Inferior parietal cortex (tissue), 1 donor: Measurements from ENCODE around the gene UGT1A3.

Experiments used
- DNase-seq: peaks from one replicate; pipeline ENCODE4 v3.0.0-alpha.2; 2016; ENCODE audit errors: extremely low spot score

The UGT1A3 gene

DNA sequence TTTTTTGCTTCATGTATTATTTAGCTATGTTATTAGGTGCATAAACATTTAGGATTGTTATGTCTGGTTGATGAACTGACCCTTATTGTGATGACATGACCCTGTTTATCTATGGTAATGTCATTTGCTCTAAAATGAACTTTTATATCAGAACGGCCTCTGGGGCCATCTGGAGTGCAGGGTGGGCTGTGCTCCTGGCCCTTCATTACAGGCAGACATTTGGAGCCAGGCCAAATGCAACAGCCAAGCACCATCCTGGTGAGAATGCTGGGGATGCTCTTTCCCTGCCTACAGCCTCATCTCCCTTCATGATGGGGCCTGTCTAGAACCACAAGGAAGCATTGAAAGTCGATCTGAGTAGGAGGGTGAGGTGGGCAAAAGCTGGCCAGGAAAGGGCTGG is 87.5 kb downstream of the UGT1A3 start:
- no peak for DNase-seq

DNA sequence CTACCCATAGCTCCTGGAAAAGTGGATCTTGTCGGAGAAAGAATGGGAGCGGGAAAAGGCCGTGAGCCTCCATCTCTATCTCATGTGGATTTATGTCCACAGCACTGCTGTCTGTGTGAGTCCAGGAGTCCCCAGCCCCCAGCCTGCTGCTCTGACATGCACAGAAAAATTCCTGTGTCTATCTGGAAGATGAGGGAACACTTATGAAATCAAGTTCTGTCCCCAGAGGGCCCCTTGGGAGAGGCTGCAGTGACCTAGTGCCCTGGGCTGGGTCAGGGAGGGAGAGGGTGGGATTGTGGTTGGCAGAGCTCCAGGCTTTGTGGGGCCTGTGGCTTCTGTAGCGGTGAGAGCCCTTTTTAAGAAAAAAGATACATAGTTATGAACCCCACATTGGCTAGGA is 87.9 kb downstream of the UGT1A3 start:
- DNase-seq: no peak

DNA sequence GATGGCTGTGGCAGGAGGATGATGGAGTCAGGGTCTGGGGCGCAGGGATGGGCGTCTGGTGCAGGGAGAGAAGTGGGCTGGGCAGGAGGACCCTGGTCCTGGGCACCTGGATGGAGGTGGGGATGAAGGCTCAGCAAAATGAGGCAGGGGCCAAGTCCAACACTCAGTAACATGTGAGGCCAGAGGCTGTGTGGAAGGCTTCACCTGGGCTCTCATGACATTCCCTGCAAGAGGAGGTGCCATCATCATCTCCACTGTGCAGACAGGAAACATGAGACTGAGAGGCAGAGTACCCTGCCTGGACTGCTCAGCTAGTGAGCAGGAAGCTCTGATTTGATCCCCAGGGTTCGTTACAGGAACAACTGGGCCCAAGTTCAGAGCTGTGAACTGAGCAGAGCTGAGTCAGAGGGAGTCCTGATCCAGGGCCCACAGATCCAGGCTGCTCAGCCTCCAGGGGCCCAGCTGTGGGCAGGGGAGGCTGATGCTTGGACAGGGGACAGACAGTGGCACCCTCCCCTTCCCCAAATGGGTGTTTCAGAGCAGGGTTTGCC is 88.6 kb downstream of the UGT1A3 start:
- no peak for DNase-seq

DNA sequence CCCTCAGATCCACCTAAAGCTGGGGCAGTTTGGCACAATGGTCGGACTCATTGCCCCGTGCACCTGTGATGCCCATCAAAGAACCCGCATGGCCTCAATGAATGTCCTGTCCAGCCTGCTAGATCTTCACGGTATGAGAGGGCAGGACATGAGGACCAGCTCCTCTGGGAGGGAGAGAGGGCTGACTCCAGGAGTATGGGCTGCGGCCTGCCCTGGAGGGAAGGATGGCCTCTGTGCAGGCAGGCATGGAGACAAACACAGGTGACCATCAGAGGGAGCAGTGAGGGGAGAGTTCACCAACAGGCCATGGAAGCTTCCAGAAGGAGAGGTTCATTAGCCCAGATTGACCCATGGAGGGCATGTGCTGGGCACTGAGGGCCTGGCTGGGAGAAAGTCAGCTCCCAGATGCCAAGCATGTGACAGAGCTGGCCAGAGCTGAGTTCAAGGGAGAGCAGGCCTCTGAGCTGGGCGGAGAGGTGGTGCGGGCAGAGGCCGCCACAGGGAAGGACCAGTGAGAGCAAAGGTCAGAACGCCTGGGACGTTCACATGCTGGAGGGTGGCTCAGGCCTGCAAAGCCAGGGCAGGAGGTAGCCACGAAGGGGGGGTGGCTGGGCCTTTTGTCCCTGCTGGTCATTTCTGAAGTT is 89.3 kb downstream of the UGT1A3 start:
- no peak for DNase-seq

DNA sequence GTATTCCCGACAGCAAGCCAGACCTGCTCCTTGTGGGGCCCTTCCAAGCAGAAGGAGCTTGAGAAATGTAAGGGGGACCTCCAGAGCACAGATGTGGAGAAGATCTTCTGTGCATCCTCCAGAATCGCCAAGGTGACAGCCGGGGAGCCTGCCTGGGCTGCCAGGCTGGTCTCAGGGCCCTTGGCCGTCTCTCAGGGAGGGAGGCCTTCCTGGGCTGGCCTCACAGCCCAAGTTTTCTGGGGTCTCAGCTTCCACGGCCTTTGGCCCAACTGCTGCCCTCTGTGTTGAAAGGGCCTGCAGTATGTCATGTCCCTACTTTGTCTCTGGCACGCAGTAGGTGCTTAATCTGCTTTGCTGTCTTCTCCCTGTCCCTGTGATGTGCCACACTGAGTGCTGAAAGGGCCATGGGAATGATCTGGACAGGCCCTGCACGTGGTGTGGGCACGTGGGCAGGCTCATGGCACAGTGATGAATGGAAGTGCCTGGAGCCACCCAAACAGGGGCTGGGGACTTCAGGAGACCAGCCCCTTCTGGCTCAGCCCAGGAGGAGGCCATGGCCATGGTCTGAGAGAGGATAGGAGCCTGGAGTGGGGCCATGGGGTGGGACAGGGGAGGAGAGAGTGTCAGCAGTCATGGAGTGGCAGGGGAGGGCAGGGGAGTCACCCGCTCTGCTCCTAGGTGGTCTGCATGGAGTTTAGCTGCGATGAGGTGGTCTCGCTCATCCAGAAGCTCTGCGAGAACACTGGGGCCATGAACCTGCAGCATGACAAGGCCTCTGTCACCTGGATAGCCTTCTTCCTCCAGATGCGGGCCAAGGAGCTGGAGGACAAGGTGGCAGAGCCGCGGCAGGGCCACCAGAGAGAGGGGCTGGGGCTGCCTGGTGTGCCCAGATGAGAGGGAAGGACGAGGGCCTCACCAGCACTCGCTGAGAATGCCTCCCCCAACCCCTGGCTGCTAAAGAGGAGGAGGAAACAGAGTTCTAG is 90.1 kb downstream of the UGT1A3 start:
- no peak for DNase-seq

GRCh38 chr2:233819884-233820773 is 91.3 kb downstream of the UGT1A3 start:
- no peak for DNase-seq

DNA sequence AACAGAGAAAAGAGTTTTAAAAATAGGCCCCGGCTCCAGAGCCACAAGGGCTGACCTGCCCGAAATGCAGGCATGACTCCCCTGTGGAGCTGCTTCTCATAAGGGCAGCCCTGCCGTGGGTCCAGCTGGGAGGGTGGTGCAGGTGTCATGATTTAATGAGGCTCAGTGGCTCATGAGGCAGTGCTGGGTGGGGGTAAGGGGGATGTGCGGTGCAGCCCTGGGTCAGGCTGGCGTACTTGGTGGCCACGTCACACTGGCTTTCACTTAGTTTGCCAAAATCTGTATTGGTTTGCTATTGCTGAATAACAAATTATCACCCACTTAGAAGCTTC is 91.9 kb downstream of the UGT1A3 start:
- no peak for DNase-seq

- DNase-seq: no peak
These were observed 92.4 kb downstream of the UGT1A3 start for GRCh38 chr2:233821196-233821595.

DNA sequence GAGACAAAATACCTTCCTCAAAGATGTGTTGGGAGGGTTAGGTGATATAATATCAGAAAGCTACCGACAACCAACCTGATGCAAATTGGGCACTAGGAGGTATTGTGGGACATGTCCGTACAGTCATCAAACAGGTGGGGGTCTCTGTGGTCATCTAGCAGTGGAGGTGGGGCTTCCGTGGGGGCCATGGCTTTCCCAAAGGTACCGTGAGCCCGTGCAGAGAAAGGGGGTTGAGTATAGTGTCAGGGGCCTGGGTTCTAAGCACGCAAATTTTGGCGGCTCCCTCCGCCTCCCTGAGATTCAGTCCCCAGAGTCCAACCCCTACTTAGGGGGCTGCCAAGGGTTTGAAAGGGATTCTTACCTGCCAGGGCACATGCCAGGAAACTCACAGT is 92.9 kb downstream of the UGT1A3 start:
- no peak for DNase-seq

GRCh38 chr2:233822101-233822771 is 93.4 kb downstream of the UGT1A3 start:
- DNase-seq: no peak
